GM12878 (cell line): ENCODE measurements around the gene RPS6KA5.

Source experiments
- CTCF ChIP-seq, 3 experiments: IDR thresholded peaks in 2 of 3; conservative IDR thresholded peaks in 1 of 3; 2 replicates each; pipeline ENCODE4 v1.5.1; 2011; ENCODE audit warnings: low read depth in 3 of 3, low read length in 3 of 3, mild to moderate bottlenecking in 3 of 3, control low read depth in 2 of 3, moderate library complexity in 2 of 3, inconsistent platforms in 1 of 3, mixed read lengths in 1 of 3; ENCODE audit not compliant: control insufficient read depth in 2 of 3, insufficient read depth in 1 of 3; ENCODE audit errors: extremely low read depth in 1 of 3
- EZH2 ChIP-seq: IDR thresholded peaks from 2 replicates; pipeline ENCODE4 v1.6.1; 2012; ENCODE audit warnings: low read depth, mild to moderate bottlenecking, control low read depth, inconsistent platforms, low read length, borderline replicate concordance; ENCODE audit not compliant: control insufficient read depth
- GABPA ChIP-seq: IDR thresholded peaks from 2 replicates; pipeline ENCODE4 v1.6.1; 2014; ENCODE audit warnings: antibody characterized with exemption, low read depth, mild to moderate bottlenecking, inconsistent platforms
- NFXL1 ChIP-seq: fragments of 450-650 bp; IDR thresholded peaks from 2 replicates; pipeline ENCODE4 v1.6.1; 2017; ENCODE audit warnings: antibody characterized with exemption, mild to moderate bottlenecking, borderline replicate concordance
- NR2C2 ChIP-seq: IDR thresholded peaks from 2 replicates; pipeline ENCODE4 v1.6.1; 2011; ENCODE audit warnings: borderline replicate concordance, low read depth; ENCODE audit not compliant: control insufficient read depth, insufficient read length
- SP1 ChIP-seq: IDR thresholded peaks from one replicate; pipeline ENCODE4 v1.6.1; 2011; ENCODE audit warnings: low read depth, low read length
- ZSCAN29 ChIP-seq: fragments of 450-650 bp; IDR thresholded peaks from 2 replicates; pipeline ENCODE4 v1.6.1; 2017; ENCODE audit warnings: mild to moderate bottlenecking, moderate library complexity

- TF ChIP-seq NR2C2 = no peak
- no peak for TF ChIP-seq SP1
- no peak for TF ChIP-seq CTCF (IDR thresholded peaks at IDR 0.05 in 2 of 3, conservative IDR thresholded peaks at IDR 0.05 in 1 of 3; ENCODE audit: control insufficient read depth in 2 of 3, extremely low read depth in 1 of 3, insufficient read depth in 1 of 3, low read depth in 3 of 3, low read length in 3 of 3)
- no peak for TF ChIP-seq ZSCAN29
- TF ChIP-seq NFXL1 = no peak
- no peak for TF ChIP-seq EZH2
- TF ChIP-seq GABPA = no peak
Observed at GRCh38 chr14:90816681-90817436, 243.6 kb downstream of the RPS6KA5 start.
